Astrocyte (in vitro differentiated cells and primary cell): ENCODE results near the gene LYST. TPM values are rescaled to one million over a fixed set of nuclear protein-coding genes. Genes with fewer than 3 reads are reported as not detected.
"Not testable (repeated sequence)": the region's sequence is repeated elsewhere in the genome, so short reads cannot be mapped to it uniquely, and the experiment has no call there.

ENCODE experiments used
- DNase-seq: peaks from one replicate; pipeline ENCODE4 v3.0.0-alpha.2; 2010; ENCODE audit warnings: low read depth
- FAIRE-seq: peaks from 2 replicates; lab custom pipeline; 2011; peaks lifted over from hg19 to GRCh38; lab: Jason Lieb, UNC
- H2AFZ ChIP-seq: 2 replicates; pipeline ENCODE4 v1.6.0; 2012; ENCODE audit warnings: low read depth, low read length, inconsistent platforms
- H3K27ac ChIP-seq: 2 replicates; pipeline ENCODE4 v1.5.1; 2011; ENCODE audit warnings: low read depth, low read length, inconsistent platforms
- H3K27me3 ChIP-seq: 2 replicates; pipeline ENCODE4 v1.6.0; 2011; ENCODE audit warnings: low read length, inconsistent platforms; ENCODE audit not compliant: insufficient read depth
- H3K36me3 ChIP-seq: 2 replicates; pipeline ENCODE4 v1.5.1; 2011; ENCODE audit warnings: low read length, inconsistent platforms; ENCODE audit not compliant: insufficient read depth
- H3K4me1 ChIP-seq: 2 replicates; pipeline ENCODE4 v1.5.1; 2011; ENCODE audit warnings: low read length, inconsistent platforms; ENCODE audit not compliant: insufficient read depth
- H3K4me2 ChIP-seq: 2 replicates; pipeline ENCODE4 v1.6.0; 2012; ENCODE audit warnings: low read length, inconsistent platforms
- H3K4me3 ChIP-seq: 2 replicates; pipeline ENCODE4 v1.5.1; 2011; ENCODE audit warnings: low read depth, mild to moderate bottlenecking, low read length, inconsistent platforms; ENCODE audit not compliant: insufficient read depth
- H3K79me2 ChIP-seq: 2 replicates; pipeline ENCODE4 v1.6.0; 2012; ENCODE audit warnings: mild to moderate bottlenecking, low read length, inconsistent platforms; ENCODE audit not compliant: insufficient read depth
- H3K9ac ChIP-seq: 2 replicates; pipeline ENCODE4 v1.6.0; 2012; ENCODE audit warnings: mild to moderate bottlenecking, low read length, inconsistent platforms
- H3K9me3 ChIP-seq: 2 replicates; pipeline ENCODE4 v1.5.1; 2012; ENCODE audit warnings: low read depth, mild to moderate bottlenecking, low read length, inconsistent platforms; ENCODE audit not compliant: insufficient read depth
- H4K20me1 ChIP-seq: 2 replicates; pipeline ENCODE4 v1.6.0; 2012; ENCODE audit warnings: low read length, inconsistent platforms; ENCODE audit not compliant: insufficient read depth
- H3K27ac Mint-ChIP-seq: one replicate; pipeline ENCODE4 v1.8.0; 2021; ENCODE audit warnings: mild to moderate bottlenecking, mixed read lengths; ENCODE audit not compliant: unreplicated experiment
- H3K27me3 Mint-ChIP-seq: one replicate; pipeline ENCODE4 v1.8.0; 2021; ENCODE audit warnings: low read depth, mixed read lengths; ENCODE audit not compliant: unreplicated experiment
- H3K36me3 Mint-ChIP-seq: one replicate; pipeline ENCODE4 v1.8.0; 2021; ENCODE audit warnings: low read depth, mixed read lengths; ENCODE audit not compliant: unreplicated experiment
- H3K4me1 Mint-ChIP-seq: one replicate; pipeline ENCODE4 v1.8.0; 2021; ENCODE audit warnings: low read depth, mixed read lengths; ENCODE audit not compliant: unreplicated experiment
- H3K4me3 Mint-ChIP-seq: one replicate; pipeline ENCODE4 v1.8.0; 2021; ENCODE audit warnings: mild to moderate bottlenecking, moderate library complexity, mixed read lengths; ENCODE audit not compliant: unreplicated experiment
- H3K9me3 Mint-ChIP-seq: one replicate; pipeline ENCODE4 v1.8.0; 2021; ENCODE audit warnings: mild to moderate bottlenecking, mixed read lengths; ENCODE audit not compliant: unreplicated experiment
- EZH2 ChIP-seq: IDR thresholded peaks from 2 replicates; pipeline ENCODE4 v1.6.1; 2012; ENCODE audit warnings: mild to moderate bottlenecking, low read length, inconsistent platforms; ENCODE audit not compliant: insufficient read depth
- total RNA-seq: library from RNA; stranded (reverse); gene quantifications from 2 replicates; pipeline ENCODE4 v1.2.1, GENCODE V29; 2021
- TF ChIP-seq, protein P1 (sequence below): IDR thresholded peaks from 2 replicates; pipeline ENCODE4 v1.5.1; 2011; ENCODE audit warnings: low read depth, mild to moderate bottlenecking, inconsistent platforms, low read length, moderate library complexity; ENCODE audit not compliant: insufficient read depth

The LYST gene
- total RNA-seq, 1 donor from 2014 or later: 15.7 TPM

DNA sequence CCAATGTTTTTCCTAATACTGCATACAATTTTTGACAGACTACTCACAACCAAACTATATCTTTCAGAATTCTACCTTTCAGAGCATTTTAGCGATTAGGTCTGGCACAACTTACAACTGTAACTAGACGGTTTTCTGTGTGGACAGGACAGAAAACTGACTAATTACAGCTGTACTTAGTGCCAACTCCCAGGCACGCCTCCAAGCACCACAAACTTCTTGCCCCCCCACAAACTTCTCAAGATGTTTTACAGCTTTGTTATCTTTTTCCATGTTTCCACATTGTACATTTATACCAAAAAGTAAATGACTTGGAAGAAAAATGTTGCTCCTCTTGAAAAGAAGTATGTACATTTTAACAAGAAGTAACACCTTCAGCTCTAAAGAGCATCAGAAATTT lies 13.8 kb downstream of the LYST start:
- H3K27ac ChIP-seq: no peak overlapping the region
- no peaks in the 10 kb centered on the region for H3K27me3 ChIP-seq
- H3K36me3 ChIP-seq: no peaks in the 10 kb centered on the region
- H3K4me2 ChIP-seq: no peak overlapping the region
- Mint-ChIP-seq H3K36me3 (peaks cover 1% of the 10 kb centered on the region), H3K9me3 (no peaks in the 10 kb centered on the region), H3K4me3 (no peak overlapping the region), H3K27ac (no peak overlapping the region), H3K27me3 (no peaks in the 10 kb centered on the region), H3K4me1 (peaks cover 8% of the 10 kb centered on the region)
- H3K79me2 ChIP-seq: peaks cover 21% of the 10 kb centered on the region
- H3K4me1 ChIP-seq: no peaks in the 10 kb centered on the region
- H3K9me3 ChIP-seq: no peaks in the 10 kb centered on the region
- H3K4me3 ChIP-seq: no peak overlapping the region
- no peaks in the 10 kb centered on the region for H4K20me1 ChIP-seq
- FAIRE-seq (no peak), DNase-seq (peak; percentile 64)
- no peak for TF ChIP-seq EZH2
- TF ChIP-seq, protein P1, sequence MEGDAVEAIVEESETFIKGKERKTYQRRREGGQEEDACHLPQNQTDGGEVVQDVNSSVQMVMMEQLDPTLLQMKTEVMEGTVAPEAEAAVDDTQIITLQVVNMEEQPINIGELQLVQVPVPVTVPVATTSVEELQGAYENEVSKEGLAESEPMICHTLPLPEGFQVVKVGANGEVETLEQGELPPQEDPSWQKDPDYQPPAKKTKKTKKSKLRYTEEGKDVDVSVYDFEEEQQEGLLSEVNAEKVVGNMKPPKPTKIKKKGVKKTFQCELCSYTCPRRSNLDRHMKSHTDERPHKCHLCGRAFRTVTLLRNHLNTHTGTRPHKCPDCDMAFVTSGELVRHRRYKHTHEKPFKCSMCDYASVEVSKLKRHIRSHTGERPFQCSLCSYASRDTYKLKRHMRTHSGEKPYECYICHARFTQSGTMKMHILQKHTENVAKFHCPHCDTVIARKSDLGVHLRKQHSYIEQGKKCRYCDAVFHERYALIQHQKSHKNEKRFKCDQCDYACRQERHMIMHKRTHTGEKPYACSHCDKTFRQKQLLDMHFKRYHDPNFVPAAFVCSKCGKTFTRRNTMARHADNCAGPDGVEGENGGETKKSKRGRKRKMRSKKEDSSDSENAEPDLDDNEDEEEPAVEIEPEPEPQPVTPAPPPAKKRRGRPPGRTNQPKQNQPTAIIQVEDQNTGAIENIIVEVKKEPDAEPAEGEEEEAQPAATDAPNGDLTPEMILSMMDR: no peak
- H3K9ac ChIP-seq: no peak overlapping the region
- no peak overlapping the region for H2AFZ ChIP-seq

DNA sequence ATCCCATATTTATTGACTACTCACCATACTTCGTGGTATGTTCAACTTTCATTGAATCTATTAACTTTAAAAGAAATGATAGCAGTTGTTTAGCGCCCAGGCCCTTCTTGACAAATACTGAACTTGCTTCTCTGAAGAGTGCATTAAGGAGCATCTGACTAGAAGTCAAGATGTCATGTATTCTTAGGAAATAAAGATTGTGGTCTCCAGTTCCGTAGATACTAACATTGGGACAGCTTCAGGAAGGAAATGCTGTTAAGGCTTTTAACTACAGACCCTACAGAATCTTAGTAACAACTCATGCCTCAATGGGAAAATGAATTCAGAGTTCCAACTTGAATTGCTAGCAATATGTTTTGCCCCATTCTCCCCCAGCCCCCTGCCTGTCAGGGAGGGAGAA lies 14.8 kb downstream of the LYST start:
- peaks cover 16% of the 10 kb centered on the region for H3K79me2 ChIP-seq
- DNase-seq: no peak
- no peaks in the 10 kb centered on the region for H3K9me3 Mint-ChIP-seq
- H3K36me3 Mint-ChIP-seq: no peaks in the 10 kb centered on the region
- no peak overlapping the region for H3K27ac ChIP-seq
- no peaks in the 10 kb centered on the region for H3K4me1 ChIP-seq
- H3K27me3 Mint-ChIP-seq: no peaks in the 10 kb centered on the region
- H4K20me1 ChIP-seq: no peaks in the 10 kb centered on the region
- H3K4me1 Mint-ChIP-seq: peaks cover 8% of the 10 kb centered on the region
- no peak for FAIRE-seq
- no peak overlapping the region for H3K4me3 ChIP-seq
- no peak overlapping the region for H3K27ac Mint-ChIP-seq
- TF ChIP-seq EZH2: no peak
- TF ChIP-seq, protein P1: no peak
- H3K4me2 ChIP-seq: no peak overlapping the region
- no peaks in the 10 kb centered on the region for H3K9me3 ChIP-seq
- no peak overlapping the region for H3K9ac ChIP-seq
- H3K4me3 Mint-ChIP-seq: no peak overlapping the region
- no peaks in the 10 kb centered on the region for H3K27me3 ChIP-seq
- no peaks in the 10 kb centered on the region for H3K36me3 ChIP-seq
- H2AFZ ChIP-seq: no peak overlapping the region

DNA sequence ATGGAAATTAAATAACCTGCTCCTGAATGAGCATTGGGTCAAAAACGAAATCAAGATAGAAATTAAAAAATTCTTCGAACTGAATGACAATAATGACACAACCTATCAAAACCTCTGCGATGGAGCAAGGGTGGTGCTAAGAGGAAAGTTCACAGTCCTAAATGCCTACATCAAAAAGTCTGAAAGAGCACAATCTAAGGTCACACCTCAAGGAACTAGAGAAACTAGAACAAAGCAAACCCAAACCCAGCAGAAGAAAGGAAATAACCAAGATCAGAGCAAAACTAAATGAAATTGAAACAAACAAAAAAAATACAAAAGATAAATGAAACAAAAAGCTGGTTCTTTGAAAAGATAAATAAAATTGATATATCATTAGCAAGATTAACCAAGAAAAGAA lies 18.5 kb downstream of the LYST start:
- H3K9ac ChIP-seq, H3K4me1 Mint-ChIP-seq, H3K4me3 ChIP-seq, H3K4me2 ChIP-seq, FAIRE-seq, H4K20me1 ChIP-seq, H2AFZ ChIP-seq, DNase-seq, H3K27ac Mint-ChIP-seq, H3K9me3 ChIP-seq, H3K27me3 Mint-ChIP-seq, H3K9me3 Mint-ChIP-seq, H3K27me3 ChIP-seq, H3K36me3 ChIP-seq, H3K4me3 Mint-ChIP-seq, H3K27ac ChIP-seq, H3K36me3 Mint-ChIP-seq, H3K4me1 ChIP-seq: not testable (repeated sequence)
- H3K79me2 ChIP-seq: peaks cover 14% of the 10 kb centered on the region

DNA sequence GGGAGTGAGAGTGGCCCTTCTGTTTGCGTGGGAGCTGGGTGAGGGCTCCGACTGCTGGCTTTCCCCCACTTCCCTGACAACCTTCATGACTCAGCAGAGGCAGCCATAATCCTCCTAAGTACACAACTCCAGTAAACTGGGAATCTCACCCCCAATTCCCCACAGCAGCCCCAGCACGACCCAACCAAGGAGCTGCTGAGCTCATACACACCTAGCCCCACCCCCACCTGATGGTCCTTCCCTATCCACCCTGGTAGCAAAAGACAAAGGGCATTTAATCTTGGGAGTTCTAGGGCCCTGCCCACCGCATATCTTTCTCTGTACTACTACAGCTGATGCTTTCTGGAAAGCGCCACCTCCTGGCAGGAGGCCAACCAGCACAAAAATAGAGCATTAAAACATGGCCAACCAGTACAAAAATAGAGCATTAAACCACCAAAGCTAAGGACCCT lies 21.0 kb downstream of the LYST start:
- FAIRE-seq, H3K27ac ChIP-seq, H3K36me3 Mint-ChIP-seq, DNase-seq, H3K4me3 Mint-ChIP-seq, H3K9me3 ChIP-seq, H4K20me1 ChIP-seq, H3K9me3 Mint-ChIP-seq, H3K4me2 ChIP-seq, H3K27me3 Mint-ChIP-seq, H3K27me3 ChIP-seq, H3K36me3 ChIP-seq, H3K4me3 ChIP-seq, H3K4me1 ChIP-seq, H2AFZ ChIP-seq, H3K4me1 Mint-ChIP-seq, H3K9ac ChIP-seq: not testable (repeated sequence)
- peak overlapping the region; percentile 50 for H3K27ac Mint-ChIP-seq
- peaks cover 12% of the 10 kb centered on the region for H3K79me2 ChIP-seq
